ENCODE data around the gene MIGA1.
"Not testable (repeated sequence)": the region's sequence is repeated elsewhere in the genome, so short reads cannot be mapped to it uniquely, and the experiment has no call there.

MIGA1 gene

GRCh38 chr1:77779529-77780281, at the start of gene MIGA1:
Gene MIGA1 (plus strand): TSS chr1:77779649. CDS start chr1:77783253, 3,604 bp downstream.
- peak; percentile 97 for DNase-seq (ENCODE audit: low spot score)

GRCh38 chr1:77732090-77732489, 47.4 kb upstream of the MIGA1 start:
- no peak for DNase-seq (ENCODE audit: low spot score)

GRCh38 chr1:77739235-77739634, 40.2 kb upstream of the MIGA1 start:
- no peak for DNase-seq (ENCODE audit: low spot score)

DNA sequence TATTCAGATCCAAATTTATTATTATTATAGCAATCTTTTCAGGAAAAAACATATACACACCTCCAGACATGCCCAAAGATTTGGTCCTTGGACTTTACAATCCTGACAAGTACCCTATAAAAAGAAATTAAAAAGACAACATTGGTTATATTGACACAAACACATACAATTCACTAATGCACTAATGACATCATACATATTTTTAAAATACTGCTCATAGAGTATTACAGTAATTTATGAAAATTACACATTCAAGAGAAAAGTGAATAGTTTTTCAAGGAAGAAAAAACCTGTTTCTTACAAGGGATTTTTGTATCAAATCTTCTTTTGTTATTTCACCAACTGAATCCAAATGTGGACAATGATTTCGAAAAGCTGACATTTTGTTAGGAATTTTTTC, 38.1 kb upstream of the MIGA1 start:
- no peak for DNase-seq (ENCODE audit: low spot score)

GRCh38 chr1:77742011-77742555, 37.4 kb upstream of the MIGA1 start:
- DNase-seq (ENCODE audit: low spot score) = no peak

- DNase-seq (ENCODE audit: low spot score) = no peak
These were observed 34.9 kb upstream of the MIGA1 start for GRCh38 chr1:77744576-77744975.

DNA sequence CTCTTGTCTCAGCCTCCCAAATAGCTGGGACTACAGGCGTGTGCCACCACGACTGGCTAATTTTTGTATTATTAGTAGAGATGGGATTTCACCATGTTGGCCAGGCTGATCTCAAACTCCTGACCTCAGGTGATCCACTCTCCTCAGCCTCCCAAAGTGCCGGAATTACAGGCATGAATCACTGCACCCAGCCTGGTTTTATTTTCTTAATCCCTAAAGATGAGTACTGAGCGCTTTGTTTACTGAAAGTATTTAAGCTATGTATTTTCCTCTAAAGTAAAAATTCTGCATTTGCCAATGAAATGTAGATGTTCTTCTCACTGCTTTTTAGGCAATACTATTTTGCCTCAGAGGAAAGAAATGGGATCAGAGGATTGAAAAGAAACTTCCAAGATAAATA, 30.0 kb upstream of the MIGA1 start:
- DNase-seq (ENCODE audit: low spot score) = not testable (repeated sequence)

DNA sequence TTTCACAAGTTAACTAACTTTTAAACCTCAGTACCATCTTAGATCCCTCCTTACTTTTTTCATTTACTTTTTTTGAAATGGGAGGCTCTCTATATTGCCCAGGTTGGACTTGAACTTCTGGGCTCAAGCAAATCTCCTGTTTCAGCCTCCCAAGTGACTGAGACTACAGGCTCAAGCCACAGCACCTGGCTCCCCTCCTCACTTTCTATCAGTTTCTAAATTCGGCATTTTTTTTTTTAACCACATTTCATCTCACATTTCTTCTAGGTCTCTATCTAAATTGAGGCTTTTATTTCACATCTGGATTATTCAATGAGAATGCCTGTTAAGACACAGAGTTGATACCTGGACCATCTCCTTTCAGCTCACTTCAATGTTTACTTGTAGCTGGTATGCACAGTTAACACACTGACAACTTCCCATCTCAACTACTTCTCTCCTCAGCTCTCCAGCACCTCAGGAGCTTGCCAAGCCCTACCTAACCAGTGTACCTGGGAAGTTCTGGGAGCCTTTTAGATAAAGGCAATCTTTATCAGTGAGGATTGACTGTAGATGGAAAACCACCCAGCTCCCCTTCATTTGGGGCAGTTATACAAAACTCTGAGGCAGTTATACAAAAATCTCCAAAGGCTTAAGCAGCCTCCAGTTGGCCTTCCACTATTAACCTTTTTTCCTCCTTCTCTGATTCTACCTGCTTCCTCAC, 23.2 kb upstream of the MIGA1 start:
- DNase-seq (ENCODE audit: low spot score) = no peak

- no peak for DNase-seq (ENCODE audit: low spot score)
These were observed 22.3 kb upstream of the MIGA1 start for GRCh38 chr1:77757066-77757584.

DNA sequence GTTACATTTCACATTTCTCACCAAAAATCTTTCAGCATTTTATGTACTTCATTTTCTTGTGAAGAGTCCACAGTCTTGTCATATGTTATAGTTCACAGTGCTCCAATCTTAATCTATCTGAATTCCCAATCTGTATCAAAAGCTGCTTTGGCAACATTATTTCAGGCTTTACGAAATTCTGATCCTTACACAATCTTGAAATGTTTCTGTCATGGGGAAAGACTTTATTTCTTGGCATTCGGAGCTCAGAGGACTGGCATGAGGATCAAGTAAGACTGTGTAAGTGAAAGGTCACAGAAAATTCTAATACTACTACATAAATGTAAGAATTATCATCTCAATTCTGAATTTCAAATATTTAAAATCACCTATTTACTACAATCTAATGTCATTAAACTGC, 21.8 kb upstream of the MIGA1 start:
- DNase-seq (ENCODE audit: low spot score) = no peak

GRCh38 chr1:77759071-77760028, 20.1 kb upstream of the MIGA1 start, which contains the start of gene USP33:
Gene USP33 (minus strand): TSS chr1:77759852. CDS start chr1:77741697, 18,155 bp downstream.
- peak; percentile 89 for DNase-seq (ENCODE audit: low spot score)

GRCh38 chr1:77762072-77762476, 17.4 kb upstream of the MIGA1 start:
- no peak for DNase-seq (ENCODE audit: low spot score)

DNA sequence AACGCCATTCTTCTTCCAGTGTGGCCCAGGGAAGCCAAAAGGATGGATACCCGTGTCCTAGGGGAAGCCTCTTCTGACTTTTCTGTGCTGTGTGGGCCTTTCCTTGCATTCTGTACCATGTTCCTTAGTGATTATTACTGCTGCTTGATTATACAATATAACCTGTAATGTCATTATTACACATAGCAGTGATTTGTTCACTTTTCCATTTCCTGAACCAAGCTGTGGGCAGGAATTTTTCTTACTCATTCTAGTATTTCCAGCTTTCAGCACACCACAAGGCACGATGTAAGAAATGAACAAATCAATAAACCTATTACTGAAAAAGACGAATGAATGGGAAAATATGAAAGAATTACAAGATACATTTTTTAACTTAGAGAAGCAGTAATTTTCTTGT, 11.4 kb upstream of the MIGA1 start:
- no peak for DNase-seq (ENCODE audit: low spot score)

DNA sequence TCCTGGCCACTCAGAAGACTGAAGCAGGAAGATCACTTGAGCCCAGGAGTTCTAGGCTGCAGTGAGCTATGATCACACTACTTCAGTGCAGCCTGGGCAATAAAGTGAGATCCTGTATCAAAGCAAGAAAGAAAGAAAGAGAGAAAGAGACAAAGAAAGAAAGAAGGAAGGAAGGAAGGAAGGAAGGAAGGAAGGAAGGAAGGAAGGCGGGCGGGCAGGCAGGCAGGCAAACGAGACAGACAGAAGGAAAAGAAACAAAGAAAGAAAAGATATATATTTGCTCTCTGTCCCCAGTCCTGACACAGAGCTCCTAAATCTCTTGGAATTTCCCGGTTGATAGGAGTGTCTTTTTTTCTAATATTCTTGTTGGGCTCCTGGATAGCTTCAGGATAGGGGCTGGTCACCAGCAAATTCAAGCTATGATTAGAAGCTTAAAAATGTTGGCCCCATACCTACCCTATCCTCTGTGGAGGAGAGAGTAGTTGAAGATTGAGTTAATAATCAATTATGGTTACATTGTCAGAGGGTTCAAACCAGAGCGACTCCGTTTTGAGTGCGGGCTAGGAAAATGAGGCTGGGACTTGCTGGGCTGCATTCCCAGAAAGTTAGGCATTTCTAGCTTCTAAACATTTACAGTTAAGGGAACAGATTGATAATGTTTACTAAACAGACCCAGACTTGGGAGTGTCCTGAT, 3.3 kb upstream of the MIGA1 start:
- no peak for DNase-seq (ENCODE audit: low spot score)

DNA sequence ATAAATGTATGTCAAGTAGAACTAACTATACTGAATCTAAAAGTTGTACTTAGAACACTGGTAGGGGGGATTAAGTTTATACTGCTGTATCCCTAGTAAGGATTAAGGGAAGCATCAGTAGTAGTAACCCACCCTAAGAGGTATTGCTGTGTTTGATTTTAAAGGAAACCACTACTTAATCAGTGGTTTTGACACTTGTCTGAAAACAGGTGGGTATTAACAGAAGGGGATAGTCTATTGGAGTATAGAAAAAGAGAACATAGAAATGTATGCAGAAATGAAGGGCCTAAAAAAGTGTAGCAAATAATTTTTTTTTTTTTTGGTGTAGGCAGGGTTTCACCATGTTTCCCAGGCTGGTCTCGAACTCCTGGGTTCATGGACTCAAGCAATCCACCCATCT, 2.2 kb downstream of the MIGA1 start:
- DNase-seq (ENCODE audit: low spot score) = no peak

DNA sequence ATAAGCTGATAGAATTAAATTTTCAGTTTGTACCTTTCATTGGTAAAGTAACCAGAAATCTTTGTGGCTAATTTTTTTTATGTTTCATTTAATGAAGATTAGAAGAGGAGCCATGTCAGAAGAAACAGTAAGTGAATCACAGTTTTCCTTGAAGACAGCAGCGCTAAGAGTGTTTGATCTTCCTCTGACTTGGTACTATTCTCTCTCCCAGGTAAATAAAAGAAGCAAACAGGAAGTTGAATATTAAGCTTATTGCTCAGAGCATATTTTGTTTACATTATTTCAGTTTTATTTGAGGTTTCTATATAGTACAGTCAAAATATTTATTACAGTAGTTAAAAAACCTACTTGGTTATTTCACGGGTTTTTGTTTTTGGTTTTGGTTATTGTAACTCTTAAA, 3.7 kb downstream of the MIGA1 start:
- DNase-seq (ENCODE audit: low spot score) = no peak

GRCh38 chr1:77786093-77786741, 6.8 kb downstream of the MIGA1 start:
- DNase-seq (ENCODE audit: low spot score) = not testable (repeated sequence)

- no peak for DNase-seq (ENCODE audit: low spot score)
These were observed 15.1 kb downstream of the MIGA1 start for GRCh38 chr1:77794550-77794949.

DNA sequence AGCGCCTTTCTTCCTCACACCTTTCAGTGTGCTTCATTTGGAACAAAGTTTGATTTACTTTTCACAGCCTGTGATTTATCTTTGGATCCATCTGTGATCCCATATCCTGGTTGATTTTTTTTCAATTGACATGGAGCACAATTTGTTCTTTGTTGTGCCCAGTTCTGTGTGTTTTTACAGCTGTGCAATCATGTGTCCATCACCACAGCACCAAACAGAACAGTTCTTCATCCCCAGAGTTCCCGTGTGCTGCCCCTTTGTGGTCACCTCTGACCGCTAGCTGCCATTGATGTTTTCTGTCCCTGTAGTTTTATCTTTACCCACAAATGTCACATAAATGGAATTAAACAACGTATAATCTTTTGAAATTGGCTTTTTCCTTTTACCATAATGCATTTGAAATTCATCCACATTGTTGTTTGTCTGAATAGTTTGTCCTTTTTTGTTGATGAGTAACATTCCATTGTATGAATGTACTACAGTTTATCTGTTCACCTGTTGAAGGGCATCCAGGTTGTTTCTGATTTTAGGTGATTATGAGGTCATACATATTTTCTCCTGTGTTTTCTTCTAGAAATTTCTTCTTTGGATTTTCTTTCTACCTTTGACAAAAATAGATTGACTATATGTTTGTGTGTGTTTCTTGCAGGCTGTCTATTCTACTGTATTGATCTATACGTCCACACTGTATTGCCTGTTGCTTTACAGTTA, 17.4 kb downstream of the MIGA1 start:
- peak; percentile 87 for DNase-seq (ENCODE audit: low spot score)

- no peak for DNase-seq (ENCODE audit: low spot score)
These were observed 18.5 kb downstream of the MIGA1 start for GRCh38 chr1:77797991-77798390.
